ENCODE results near the gene FETUB. TPM values are rescaled to one million over a fixed set of nuclear protein-coding genes. Genes with fewer than 3 reads are reported as not detected.

The FETUB gene
- total RNA-seq, 3 donors from 2014 or later, result not detected

- H3K4me1 ChIP-seq (ENCODE audit: low read depth), result peaks cover 5% of the 10 kb centered on the region
- intact Hi-C loops (cut with DNase I, micrococcal nuclease), result loop anchor here (5.0 to 10.0 kb wide), 3 partner anchors 140 to 212 kb away; no protein-coding TSS in a partner anchor
- DNase-seq (peak; percentile 62 to 83 (median 81)), ATAC-seq (peak; percentile 88)
- H3K9me3 ChIP-seq, result no peaks in the 10 kb centered on the region
- H3K4me3 ChIP-seq, result no peak overlapping the region
- no peaks in the 10 kb centered on the region for H3K36me3 ChIP-seq (ENCODE audit: low read depth)
- peak; percentile 98 for TF ChIP-seq CTCF (IDR thresholded peaks at IDR 0.05)
Measured at GRCh38 chr3:186614597-186615483, 25.4 kb upstream of the FETUB start.

DNA sequence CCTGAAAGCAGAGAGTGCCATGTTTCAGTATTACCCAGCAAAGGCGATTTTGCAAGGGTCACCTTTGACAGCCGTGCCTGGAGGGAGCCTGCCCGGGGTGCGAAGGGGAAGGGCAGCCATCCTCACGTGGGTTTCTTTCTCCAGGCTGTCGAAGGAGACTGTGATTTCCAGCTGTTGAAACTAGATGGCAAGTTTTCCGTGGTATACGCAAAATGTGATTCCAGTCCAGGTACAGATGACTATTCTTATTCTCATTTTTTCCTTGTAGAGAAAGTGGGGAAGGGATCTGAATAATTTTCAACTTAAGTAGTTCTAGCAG lies 23.9 kb upstream of the FETUB start:
- H3K4me1 ChIP-seq (ENCODE audit: low read depth), result peaks cover 5% of the 10 kb centered on the region

GRCh38 chr3:186617036-186617946 lies 22.9 kb upstream of the FETUB start:
- H3K36me3 ChIP-seq (ENCODE audit: low read depth), result no peaks in the 10 kb centered on the region
- no peak overlapping the region for H3K4me3 ChIP-seq
- H3K4me1 ChIP-seq (ENCODE audit: low read depth), result peaks cover 5% of the 10 kb centered on the region
- ATAC-seq (peak; percentile 99), DNase-seq (peak; percentile 86 to 90 (median 87))
- intact Hi-C loops (cut with DNase I, micrococcal nuclease), result loop anchor here (10.0 kb wide), 2 partner anchors 138 to 208 kb away; no protein-coding TSS in a partner anchor
- H3K9me3 ChIP-seq, result no peaks in the 10 kb centered on the region
- peak; percentile 88 for TF ChIP-seq CTCF (IDR thresholded peaks at IDR 0.05)

More for the DNA sequence above, 23.9 kb upstream of the FETUB start:
- Histone ChIP-seq H3K4me3 (no peak overlapping the region), H3K9me3 (no peaks in the 10 kb centered on the region), H3K36me3 (ENCODE audit: low read depth) (no peaks in the 10 kb centered on the region)
- intact Hi-C loops (cut with DNase I, micrococcal nuclease), result loop anchor here (10.0 kb wide), 2 partner anchors 139 to 209 kb away; no protein-coding TSS in a partner anchor
- DNase-seq (no peak), ATAC-seq (no peak)
- no peak for TF ChIP-seq CTCF (IDR thresholded peaks at IDR 0.05)

DNA sequence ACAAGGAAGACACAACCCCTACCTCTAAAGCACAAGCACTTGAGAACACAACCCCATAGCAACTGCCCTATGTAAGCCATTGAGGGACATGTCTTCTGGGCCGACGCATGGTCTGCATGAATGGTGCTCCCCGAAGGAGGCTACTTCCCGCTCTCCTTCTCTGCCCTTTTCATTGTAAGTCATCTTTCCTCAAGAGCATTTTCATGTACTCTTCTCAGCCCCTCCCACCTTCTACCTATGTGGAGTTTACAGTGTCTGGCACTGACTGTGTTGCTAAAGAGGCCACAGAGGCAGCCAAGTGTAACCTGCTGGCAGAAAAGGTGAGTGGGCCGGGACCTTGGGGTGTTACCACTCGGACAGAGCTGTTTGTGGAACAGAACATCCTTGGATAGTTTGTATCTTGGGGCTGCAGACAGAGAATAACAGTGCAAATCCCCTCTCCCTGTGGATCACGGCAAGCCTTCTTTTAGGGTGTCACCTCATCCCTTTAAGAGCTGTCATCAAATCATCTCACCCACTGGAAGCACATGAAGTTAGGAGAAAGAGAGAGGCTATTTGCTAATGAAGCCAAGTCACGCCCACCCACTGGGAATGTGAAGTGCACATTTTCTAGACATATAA lies 21.8 kb upstream of the FETUB start:
- no peak for DNase-seq
- Histone ChIP-seq H3K4me3 (no peak overlapping the region), H3K4me1 (ENCODE audit: low read depth) (peaks cover 5% of the 10 kb centered on the region), H3K36me3 (ENCODE audit: low read depth) (no peaks in the 10 kb centered on the region), H3K9me3 (no peaks in the 10 kb centered on the region)
- intact Hi-C loops (cut with DNase I, micrococcal nuclease), result loop anchor here (10.0 kb wide), 2 partner anchors 136 to 206 kb away; no protein-coding TSS in a partner anchor
- ATAC-seq, result no peak
- TF ChIP-seq CTCF (IDR thresholded peaks at IDR 0.05), result no peak

DNA sequence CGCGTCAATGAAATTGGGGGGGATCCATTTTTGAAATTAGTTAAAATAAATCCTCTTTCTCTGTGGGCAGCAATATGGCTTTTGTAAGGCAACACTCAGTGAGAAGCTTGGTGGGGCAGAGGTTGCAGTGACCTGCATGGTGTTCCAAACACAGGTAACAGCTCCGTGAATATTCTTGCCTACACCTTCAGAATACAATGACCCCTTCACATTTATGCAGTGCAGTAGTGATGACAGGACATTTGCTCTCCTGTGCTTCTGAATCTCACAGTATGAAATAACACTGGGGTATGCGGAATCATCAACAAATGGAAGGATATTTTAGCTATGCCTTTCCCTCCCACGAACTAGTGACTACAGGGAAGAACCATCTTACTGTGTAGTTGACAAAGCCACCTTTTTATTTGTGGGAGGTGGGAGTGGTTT lies 20.4 kb upstream of the FETUB start:
- Histone ChIP-seq H3K4me3 (no peak overlapping the region), H3K36me3 (ENCODE audit: low read depth) (no peaks in the 10 kb centered on the region), H3K9me3 (no peaks in the 10 kb centered on the region), H3K4me1 (ENCODE audit: low read depth) (peaks cover 5% of the 10 kb centered on the region)
- DNase-seq, result no peak
- ATAC-seq, result no peak
- intact Hi-C loops (cut with DNase I, micrococcal nuclease), result loop anchor here (10.0 kb wide), 2 partner anchors 135 to 205 kb away; no protein-coding TSS in a partner anchor
- TF ChIP-seq CTCF (IDR thresholded peaks at IDR 0.05), result no peak

Data from mucosa of descending colon (tissue), 3 donors.